8988T (cell line): Measurements from ENCODE around the gene EML4.

Experiments
- DNase-seq: peaks from one replicate; pipeline ENCODE4 v3.0.0; 2011

The EML4 gene

GRCh38 chr2:42229949-42230348, 60.8 kb downstream of the EML4 start:
- DNase-seq, result no peak

GRCh38 chr2:42230891-42231290, 61.7 kb downstream of the EML4 start:
- no peak for DNase-seq

- DNase-seq, result no peak
Measured at GRCh38 chr2:42232024-42232423, 62.9 kb downstream of the EML4 start.

- no peak for DNase-seq
Measured at GRCh38 chr2:42233976-42234441, 64.9 kb downstream of the EML4 start.

GRCh38 chr2:42236911-42237310, 67.8 kb downstream of the EML4 start:
- no peak for DNase-seq

- DNase-seq, result no peak
Measured at GRCh38 chr2:42238644-42239288, 69.6 kb downstream of the EML4 start.

- no peak for DNase-seq
Measured at GRCh38 chr2:42239289-42239661, 70.1 kb downstream of the EML4 start.

GRCh38 chr2:42239811-42240210, 70.7 kb downstream of the EML4 start:
- no peak for DNase-seq

- DNase-seq, result no peak
Measured at GRCh38 chr2:42241517-42241916, 72.4 kb downstream of the EML4 start.

- no peak for DNase-seq
Measured at GRCh38 chr2:42243297-42243696, 74.1 kb downstream of the EML4 start.

- no peak for DNase-seq
Measured at GRCh38 chr2:42244520-42244919, 75.4 kb downstream of the EML4 start.

- DNase-seq, result no peak
Measured at GRCh38 chr2:42245396-42245795, 76.2 kb downstream of the EML4 start.

GRCh38 chr2:42246562-42246961, 77.4 kb downstream of the EML4 start:
- no peak for DNase-seq

GRCh38 chr2:42248846-42249245, 79.7 kb downstream of the EML4 start:
- DNase-seq, result no peak

- no peak for DNase-seq
Measured at GRCh38 chr2:42249284-42249683, 80.1 kb downstream of the EML4 start.

- no peak for DNase-seq
Measured at GRCh38 chr2:42249887-42250286, 80.7 kb downstream of the EML4 start.

- no peak for DNase-seq
Measured at GRCh38 chr2:42250925-42251324, 81.8 kb downstream of the EML4 start.

GRCh38 chr2:42252464-42252863, 83.3 kb downstream of the EML4 start:
- no peak for DNase-seq

GRCh38 chr2:42254186-42254895, 85.2 kb downstream of the EML4 start:
- no peak for DNase-seq

GRCh38 chr2:42256505-42256904, 87.4 kb downstream of the EML4 start:
- no peak for DNase-seq

GRCh38 chr2:42261518-42262195, 92.5 kb downstream of the EML4 start:
- no peak for DNase-seq

GRCh38 chr2:42266236-42266635, 97.1 kb downstream of the EML4 start:
- no peak for DNase-seq

GRCh38 chr2:42267530-42267929, 98.4 kb downstream of the EML4 start:
- DNase-seq, result no peak

- no peak for DNase-seq
Measured at GRCh38 chr2:42268528-42269151, 99.5 kb downstream of the EML4 start.
